Measurements from ENCODE around the gene RETREG2.

DNA sequence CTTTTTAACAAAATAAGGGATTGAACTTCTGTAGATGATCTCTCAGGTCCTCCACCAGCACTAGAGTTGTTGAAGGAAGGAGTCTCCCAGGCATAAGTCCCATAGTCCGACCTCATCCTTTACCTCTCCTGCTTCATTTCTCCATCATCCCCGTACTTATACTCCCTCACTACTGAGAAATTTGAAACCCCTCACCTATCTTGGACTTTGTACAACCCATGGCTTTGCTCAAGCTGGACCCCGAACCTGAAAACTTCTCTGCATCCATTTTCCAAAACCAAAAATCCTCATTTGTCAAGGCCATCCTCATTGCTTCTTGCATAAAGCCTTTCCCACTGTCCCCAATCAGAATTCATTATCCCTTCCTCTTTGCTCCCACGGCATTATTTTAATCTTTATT is 17.0 kb upstream of the RETREG2 start:
- TF ChIP-seq, protein P1, sequence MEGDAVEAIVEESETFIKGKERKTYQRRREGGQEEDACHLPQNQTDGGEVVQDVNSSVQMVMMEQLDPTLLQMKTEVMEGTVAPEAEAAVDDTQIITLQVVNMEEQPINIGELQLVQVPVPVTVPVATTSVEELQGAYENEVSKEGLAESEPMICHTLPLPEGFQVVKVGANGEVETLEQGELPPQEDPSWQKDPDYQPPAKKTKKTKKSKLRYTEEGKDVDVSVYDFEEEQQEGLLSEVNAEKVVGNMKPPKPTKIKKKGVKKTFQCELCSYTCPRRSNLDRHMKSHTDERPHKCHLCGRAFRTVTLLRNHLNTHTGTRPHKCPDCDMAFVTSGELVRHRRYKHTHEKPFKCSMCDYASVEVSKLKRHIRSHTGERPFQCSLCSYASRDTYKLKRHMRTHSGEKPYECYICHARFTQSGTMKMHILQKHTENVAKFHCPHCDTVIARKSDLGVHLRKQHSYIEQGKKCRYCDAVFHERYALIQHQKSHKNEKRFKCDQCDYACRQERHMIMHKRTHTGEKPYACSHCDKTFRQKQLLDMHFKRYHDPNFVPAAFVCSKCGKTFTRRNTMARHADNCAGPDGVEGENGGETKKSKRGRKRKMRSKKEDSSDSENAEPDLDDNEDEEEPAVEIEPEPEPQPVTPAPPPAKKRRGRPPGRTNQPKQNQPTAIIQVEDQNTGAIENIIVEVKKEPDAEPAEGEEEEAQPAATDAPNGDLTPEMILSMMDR (IDR thresholded peaks at IDR 0.05): no peak
- TF ChIP-seq ZFX (IDR thresholded peaks at IDR 0.05; ENCODE audit: borderline replicate concordance): no peak
